Esophagus muscularis mucosa (tissue), 3 donors: ENCODE results near the gene MAP3K9.

ENCODE experiments used
- CTCF ChIP-seq, 3 experiments: fragments of 200-600 bp in 2 of 3; fragments of 450-650 bp in 1 of 3; sonication (generic) in 2 of 3; IDR thresholded peaks; one replicate each; pipeline ENCODE4 v1.5.1; 2017 to 2019; ENCODE audit warnings: antibody characterized with exemption in 3 of 3, mild to moderate bottlenecking in 2 of 3, moderate library complexity in 1 of 3
- EP300 ChIP-seq: sonication (generic); formaldehyde crosslinking; IDR thresholded peaks from one replicate; pipeline ENCODE4 v1.6.1; 2017; ENCODE audit warnings: antibody characterized with exemption

- TF ChIP-seq CTCF (IDR thresholded peaks at IDR 0.05) (no peak), EP300 (no peak)
Measured at GRCh38 chr14:70716958-70717357, 92.4 kb downstream of the MAP3K9 start.
